Tibial nerve (tissue), 4 donors: ENCODE measurements around the gene COMP. TPM values are rescaled to one million over a fixed set of nuclear protein-coding genes. Genes with fewer than 3 reads are reported as not detected.

Source experiments
- DNase-seq, 2 donors: peaks; one replicate each; pipeline ENCODE4 v3.0.0-alpha.2; 2019; ENCODE audit warnings: low spot score in 2 of 2
- H3K27ac ChIP-seq, 4 donors: fragments of 200-600 bp; sonication (generic) in 3 of 4; one replicate each; pipeline ENCODE4 v1.5.1; 2017 to 2019; ENCODE audit warnings: mild to moderate bottlenecking in 1 of 4
- H3K27me3 ChIP-seq, 2 donors: fragments of 200-600 bp; sonication (generic) in 1 of 2; one replicate each; pipeline versions ENCODE4 v1.5.1 to v1.6.0; 2017 to 2019
- H3K36me3 ChIP-seq, 3 donors: fragments of 200-600 bp; sonication (generic); one replicate each; pipeline ENCODE4 v1.5.1; 2018 to 2019
- H3K4me1 ChIP-seq, 4 donors: fragments of 200-600 bp; sonication (generic) in 3 of 4; one replicate each; pipeline ENCODE4 v1.5.1; 2017 to 2019
- H3K4me3 ChIP-seq, 4 donors: fragments of 200-600 bp; sonication (generic) in 3 of 4; one replicate each; pipeline ENCODE4 v1.5.1; 2017 to 2019; ENCODE audit warnings: mild to moderate bottlenecking in 1 of 4, moderate library complexity in 1 of 4
- H3K9me3 ChIP-seq, 4 donors: fragments of 200-600 bp; sonication (generic) in 3 of 4; one replicate each; pipeline ENCODE4 v1.5.1; 2017 to 2019
- EP300 ChIP-seq, 2 donors: sonication (generic); formaldehyde crosslinking; IDR thresholded peaks; one replicate each; pipeline ENCODE4 v1.6.1; 2017; ENCODE audit warnings: antibody characterized with exemption in 2 of 2, mild to moderate bottlenecking in 1 of 2
- POLR2A ChIP-seq, 2 donors: fragments of 450-650 bp; IDR thresholded peaks; one replicate each; pipeline ENCODE4 v1.6.1; 2017; ENCODE audit warnings: antibody characterized with exemption in 2 of 2, mild to moderate bottlenecking in 2 of 2, moderate library complexity in 2 of 2
- WGBS, 2 donors: methylation state at CpG; one replicate each; pipeline ENCODE4 v1.1.5; 2018; 5-methylcytosine and 5-hydroxymethylcytosine counted together
- total RNA-seq, 4 donors: library from RNA; depleted of rRNA; stranded (reverse); fragments of >200 nt; gene quantifications; one replicate each; pipeline ENCODE4 v1.1.0, GENCODE V29; 2016
- TF ChIP-seq, protein P1 (sequence below), 5 experiments: fragments of 200-600 bp in 3 of 5; fragments of 450-650 bp in 2 of 5; sonication (generic) in 3 of 5; IDR thresholded peaks; one replicate each; pipeline ENCODE4 v1.5.1; 2016 to 2019; ENCODE audit warnings: antibody characterized with exemption in 5 of 5, mild to moderate bottlenecking in 3 of 5, moderate library complexity in 2 of 5

The COMP gene
- total RNA-seq, 4 donors from 2014 or later = 14.0 to 117 (median 25.3) TPM

DNA sequence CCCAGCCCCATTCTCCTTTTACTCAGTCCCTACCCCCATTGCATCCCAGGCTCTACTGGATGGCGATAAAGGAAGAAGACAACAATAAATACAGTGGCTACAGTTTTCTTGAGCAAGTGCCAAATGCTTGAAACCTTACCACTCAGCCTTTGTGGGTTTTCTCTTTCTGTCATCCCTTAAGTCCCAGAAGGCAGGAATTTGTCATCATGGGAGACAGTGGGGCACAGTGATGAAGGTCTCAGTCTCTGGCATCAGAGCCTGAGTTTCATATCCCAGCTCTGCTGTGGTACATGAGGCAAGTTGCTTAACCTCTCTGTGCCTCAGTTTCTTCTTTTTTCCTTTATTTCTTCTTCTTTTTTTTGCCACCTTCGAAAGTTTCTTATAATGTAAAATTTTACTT lies 5.1 kb upstream of the COMP start:
- H3K27me3 ChIP-seq = peaks cover 0 to 76% of the 10 kb centered on the region in 2 donors
- TF ChIP-seq, protein P1, sequence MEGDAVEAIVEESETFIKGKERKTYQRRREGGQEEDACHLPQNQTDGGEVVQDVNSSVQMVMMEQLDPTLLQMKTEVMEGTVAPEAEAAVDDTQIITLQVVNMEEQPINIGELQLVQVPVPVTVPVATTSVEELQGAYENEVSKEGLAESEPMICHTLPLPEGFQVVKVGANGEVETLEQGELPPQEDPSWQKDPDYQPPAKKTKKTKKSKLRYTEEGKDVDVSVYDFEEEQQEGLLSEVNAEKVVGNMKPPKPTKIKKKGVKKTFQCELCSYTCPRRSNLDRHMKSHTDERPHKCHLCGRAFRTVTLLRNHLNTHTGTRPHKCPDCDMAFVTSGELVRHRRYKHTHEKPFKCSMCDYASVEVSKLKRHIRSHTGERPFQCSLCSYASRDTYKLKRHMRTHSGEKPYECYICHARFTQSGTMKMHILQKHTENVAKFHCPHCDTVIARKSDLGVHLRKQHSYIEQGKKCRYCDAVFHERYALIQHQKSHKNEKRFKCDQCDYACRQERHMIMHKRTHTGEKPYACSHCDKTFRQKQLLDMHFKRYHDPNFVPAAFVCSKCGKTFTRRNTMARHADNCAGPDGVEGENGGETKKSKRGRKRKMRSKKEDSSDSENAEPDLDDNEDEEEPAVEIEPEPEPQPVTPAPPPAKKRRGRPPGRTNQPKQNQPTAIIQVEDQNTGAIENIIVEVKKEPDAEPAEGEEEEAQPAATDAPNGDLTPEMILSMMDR (IDR thresholded peaks at IDR 0.05) = no peak
- TF ChIP-seq POLR2A (IDR thresholded peaks at IDR 0.05) (no peak), EP300 (IDR thresholded peaks at IDR 0.05) (no peak)
- DNase-seq = no peak
- no peaks in the 10 kb centered on the region for H3K36me3 ChIP-seq
- peaks cover 0 to 8% (median 4%) of the 10 kb centered on the region in 4 donors for H3K4me1 ChIP-seq
- no peak overlapping the region for H3K4me3 ChIP-seq
- H3K9me3 ChIP-seq = no peaks in the 10 kb centered on the region
- no peak overlapping the region for H3K27ac ChIP-seq
- WGBS, 2 donors = 68 to 78% methylated on average over 2 of the region's 2 CpGs

DNA sequence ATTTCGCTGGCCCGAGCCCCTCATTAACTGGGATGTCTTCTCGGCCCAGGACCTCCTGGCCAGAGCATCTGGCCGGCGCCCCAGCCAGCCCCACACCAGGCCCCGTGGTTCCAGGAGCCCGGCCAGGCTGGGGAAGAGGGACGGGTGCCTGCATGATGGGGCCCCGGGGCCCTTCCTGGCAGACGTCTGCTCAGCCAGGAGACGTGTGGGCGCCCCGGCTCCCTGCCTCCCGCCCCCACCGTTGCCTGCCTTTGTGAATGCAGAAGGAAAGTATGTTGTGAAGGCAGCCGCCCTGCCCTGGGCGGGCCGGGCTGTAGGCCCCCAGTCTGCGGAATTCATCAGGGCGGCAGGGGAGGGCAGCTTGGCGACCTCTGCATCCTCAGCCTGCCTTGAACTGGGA lies 4.4 kb upstream of the COMP start:
- Histone ChIP-seq H3K4me3 (no peak overlapping the region), H3K9me3 (no peaks in the 10 kb centered on the region), H3K4me1 (peaks cover 0 to 15% (median 9%) of the 10 kb centered on the region in 4 donors), H3K36me3 (no peaks in the 10 kb centered on the region), H3K27me3 (peaks cover 0 to 76% of the 10 kb centered on the region in 2 donors), H3K27ac (no peak overlapping the region)
- no peak for DNase-seq
- 7 to 13% methylated on average over 9 to 16 of the region's 21 CpGs for WGBS, 2 donors
- TF ChIP-seq EP300 (IDR thresholded peaks at IDR 0.05) = no peak
- TF ChIP-seq, protein P1 (IDR thresholded peaks at IDR 0.05) = no peak
- TF ChIP-seq POLR2A (IDR thresholded peaks at IDR 0.05) = no peak

DNA sequence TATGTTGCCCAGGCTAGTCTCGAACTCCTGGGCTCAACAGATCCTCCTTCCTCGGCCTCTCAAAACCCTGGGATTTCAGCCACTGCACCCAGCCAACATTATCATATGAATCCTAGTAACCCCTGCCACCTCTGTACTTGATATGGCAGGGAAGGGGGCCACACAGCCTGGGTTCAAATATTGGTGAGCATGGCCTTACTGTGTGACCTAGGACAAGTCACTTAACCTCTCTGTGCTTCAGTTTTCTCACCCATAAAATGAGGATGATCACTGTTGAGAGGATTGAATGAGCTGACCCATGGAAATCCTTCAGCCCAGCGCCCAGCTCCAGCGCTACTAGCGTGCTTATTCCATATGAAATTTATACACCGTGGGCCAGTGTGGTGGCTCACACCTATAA lies 3.6 kb upstream of the COMP start:
- Histone ChIP-seq H3K9me3 (no peaks in the 10 kb centered on the region), H3K4me3 (no peak overlapping the region), H3K27ac (no peak overlapping the region), H3K36me3 (no peaks in the 10 kb centered on the region), H3K27me3 (peaks cover 0 to 80% of the 10 kb centered on the region in 2 donors), H3K4me1 (peaks cover 0 to 23% (median 17%) of the 10 kb centered on the region in 4 donors)
- TF ChIP-seq EP300 (IDR thresholded peaks at IDR 0.05) (no peak), POLR2A (IDR thresholded peaks at IDR 0.05) (no peak)
- TF ChIP-seq, protein P1 (IDR thresholded peaks at IDR 0.05) = no peak
- no peak for DNase-seq
- 95 to 96% methylated on average over 6 of the region's 6 CpGs for WGBS, 2 donors

DNA sequence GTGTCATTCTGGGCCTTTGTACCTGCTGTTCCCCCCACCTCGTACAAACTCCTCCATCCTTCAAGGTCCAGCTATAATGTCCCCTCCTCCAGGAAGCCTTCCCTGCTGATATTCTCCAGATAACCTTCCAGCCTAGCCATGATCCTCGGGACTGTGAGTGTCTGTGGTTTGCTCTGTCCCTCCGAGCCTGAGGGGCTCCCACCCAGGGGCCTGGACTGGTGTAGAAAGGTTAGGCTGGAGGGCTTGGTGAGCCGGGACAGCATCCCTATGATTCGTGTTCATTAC lies 2.9 kb upstream of the COMP start:
- Histone ChIP-seq H3K9me3 (no peaks in the 10 kb centered on the region), H3K4me1 (peaks cover 0 to 30% (median 25%) of the 10 kb centered on the region in 4 donors), H3K36me3 (no peaks in the 10 kb centered on the region), H3K27me3 (peaks cover 0 to 84% of the 10 kb centered on the region in 2 donors), H3K27ac (no peak overlapping the region), H3K4me3 (no peak overlapping the region)
- no peak for DNase-seq
- no peak for TF ChIP-seq EP300 (IDR thresholded peaks at IDR 0.05)
- TF ChIP-seq, protein P1 (IDR thresholded peaks at IDR 0.05) = no peak
- TF ChIP-seq POLR2A (IDR thresholded peaks at IDR 0.05) = no peak
- WGBS, 2 donors = 63 to 75% methylated on average over 5 of the region's 5 CpGs

DNA sequence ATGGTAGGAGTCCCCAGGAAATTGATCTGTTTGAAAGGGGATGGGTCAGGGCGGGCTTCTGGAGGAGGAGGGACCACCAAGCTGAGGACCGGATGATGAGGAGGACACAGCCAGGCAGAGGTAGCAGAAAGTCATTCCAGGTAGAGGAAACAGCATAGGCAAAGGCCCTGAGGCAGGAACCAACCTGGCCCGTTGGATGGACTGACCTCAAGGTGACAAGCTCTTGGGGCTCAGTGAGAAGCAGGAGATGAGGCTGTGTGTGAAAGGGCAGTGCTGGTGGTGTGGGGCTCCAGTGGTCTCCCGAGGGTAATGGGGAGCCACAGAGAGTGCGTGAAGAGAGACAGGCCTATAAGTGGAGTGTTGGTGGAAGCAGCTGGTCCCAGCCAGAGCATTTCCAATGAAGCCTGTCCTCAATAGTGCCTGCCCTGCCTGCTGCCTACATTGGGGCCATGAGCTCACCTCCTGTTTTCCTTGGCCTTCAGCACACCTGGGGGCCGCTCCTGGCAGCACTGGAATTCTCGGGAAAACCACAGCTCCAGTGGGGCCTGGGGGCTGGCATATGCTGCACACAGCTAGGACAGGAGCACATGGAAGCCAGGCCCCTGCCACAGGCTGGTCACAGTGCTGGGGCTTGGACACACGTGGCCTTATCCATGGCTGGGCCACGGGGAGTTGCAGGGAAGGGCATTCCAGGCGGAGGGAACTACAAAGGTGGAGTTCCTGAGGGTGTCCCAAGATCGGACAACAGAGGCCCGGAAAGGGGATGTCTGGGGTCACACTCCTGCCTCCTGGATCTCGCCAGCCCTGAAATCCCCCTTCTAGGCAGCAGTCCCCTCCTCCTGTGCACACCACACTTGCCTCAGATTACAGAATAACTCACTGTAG lies 2.3 kb upstream of the COMP start:
- Histone ChIP-seq H3K27me3 (peaks cover 0 to 84% of the 10 kb centered on the region in 2 donors), H3K4me1 (peaks cover 0 to 36% (median 28%) of the 10 kb centered on the region in 4 donors), H3K4me3 (no peak overlapping the region), H3K27ac (no peak overlapping the region), H3K36me3 (no peaks in the 10 kb centered on the region), H3K9me3 (no peaks in the 10 kb centered on the region)
- no peak for TF ChIP-seq POLR2A (IDR thresholded peaks at IDR 0.05)
- TF ChIP-seq EP300 (IDR thresholded peaks at IDR 0.05) = no peak
- TF ChIP-seq, protein P1 (IDR thresholded peaks at IDR 0.05) = no peak
- 78 to 79% methylated on average over 8 to 13 of the region's 13 CpGs for WGBS, 2 donors
- DNase-seq = no peak
